WTC11 (cell line): ENCODE data around the gene CA10. TPM values are rescaled to one million over a fixed set of nuclear protein-coding genes. Genes with fewer than 3 reads are reported as not detected.

ENCODE experiments used
- ATAC-seq: fragments of 200-7000 bp; cut with Tn5 transposase; 2 replicates; pipeline ENCODE4 v1.10.0; 2021; ENCODE audit warnings: mild to moderate bottlenecking, moderate library complexity
- CTCF ChIA-PET: fragments of 300-600 bp; sonication (Branson Sonifier 250); formaldehyde crosslinking; loops from one replicate; lab custom pipeline; 2021; ENCODE audit warnings: antibody characterized with exemption; lab: Charles Lee
- POLR2A ChIA-PET: fragments of 350-600 bp; sonication (Branson Sonifier 250); formaldehyde crosslinking; loops from one replicate; lab custom pipeline; 2021; ENCODE audit warnings: antibody characterized with exemption; lab: Charles Lee
- DNase-seq: peaks from one replicate; pipeline ENCODE4 v3.0.0; 2021; ENCODE audit warnings: low spot score
- H3K27ac Mint-ChIP-seq: 2 replicates; pipeline ENCODE4 v1.8.0; 2021; ENCODE audit warnings: mixed read lengths
- H3K27me3 Mint-ChIP-seq: 2 replicates; pipeline ENCODE4 v1.8.0; 2021; ENCODE audit warnings: low read depth, mild to moderate bottlenecking, moderate library complexity, mixed read lengths
- H3K36me3 Mint-ChIP-seq: 2 replicates; pipeline ENCODE4 v1.8.0; 2021; ENCODE audit warnings: mixed read lengths
- H3K4me1 Mint-ChIP-seq: 2 replicates; pipeline ENCODE4 v1.8.0; 2022; ENCODE audit warnings: mixed read lengths
- H3K4me3 Mint-ChIP-seq: 2 replicates; pipeline ENCODE4 v1.8.0; 2021; ENCODE audit warnings: mild to moderate bottlenecking, moderate library complexity, mixed read lengths
- H3K9me3 Mint-ChIP-seq: 2 replicates; pipeline ENCODE4 v1.8.0; 2021; ENCODE audit warnings: mixed read lengths
- AFF4 ChIP-seq: sonication (generic); formaldehyde crosslinking; IDR thresholded peaks from 2 replicates; pipeline ENCODE4 v1.8.1; 2023; ENCODE audit warnings: mild to moderate bottlenecking, missing genetic modification reagents, borderline replicate concordance
- ATF1 ChIP-seq: sonication (generic); formaldehyde crosslinking; IDR thresholded peaks from 2 replicates; pipeline ENCODE4 v1.8.1; 2023; ENCODE audit warnings: mild to moderate bottlenecking, moderate library complexity, missing genetic modification reagents
- ATF2 ChIP-seq: sonication (generic); formaldehyde crosslinking; IDR thresholded peaks from 2 replicates; pipeline ENCODE4 v1.8.1; 2022; ENCODE audit warnings: low read depth, missing genetic modification reagents, borderline replicate concordance
- CDX4 ChIP-seq: fragments of 250-450 bp; sonication (Bioruptor Pico); IDR thresholded peaks from 2 replicates; pipeline ENCODE4 v1.9.0; 2021; ENCODE audit warnings: moderate library complexity, mild to moderate bottlenecking, inconsistent platforms, borderline replicate concordance
- E2F5 ChIP-seq: sonication (generic); formaldehyde crosslinking; IDR thresholded peaks from 2 replicates; pipeline ENCODE4 v1.8.1; 2022; ENCODE audit warnings: mild to moderate bottlenecking, moderate library complexity, missing genetic modification reagents
- EMX1 ChIP-seq: fragments of 250-450 bp; sonication (Bioruptor Pico); IDR thresholded peaks from 2 replicates; pipeline ENCODE4 v1.8.0; 2021; ENCODE audit warnings: mild to moderate bottlenecking
- FOXJ3 ChIP-seq: sonication (generic); formaldehyde crosslinking; IDR thresholded peaks from 2 replicates; pipeline ENCODE4 v1.9.0; 2021; ENCODE audit warnings: missing genetic modification reagents, mild to moderate bottlenecking, borderline replicate concordance
- HMGXB4 ChIP-seq: sonication (generic); formaldehyde crosslinking; IDR thresholded peaks from 2 replicates; pipeline ENCODE4 v1.8.1; 2023; ENCODE audit warnings: mild to moderate bottlenecking, moderate library complexity, missing genetic modification reagents
- IRF2 ChIP-seq: sonication (generic); formaldehyde crosslinking; IDR thresholded peaks from 2 replicates; pipeline ENCODE4 v1.8.0; 2022; ENCODE audit warnings: low read depth, missing genetic modification reagents, borderline replicate concordance
- KAT7 ChIP-seq: sonication (generic); formaldehyde crosslinking; IDR thresholded peaks from 2 replicates; pipeline ENCODE4 v1.8.1; 2023; ENCODE audit warnings: missing genetic modification reagents, mild to moderate bottlenecking, borderline replicate concordance
- PREB ChIP-seq: sonication (generic); formaldehyde crosslinking; IDR thresholded peaks from 2 replicates; pipeline ENCODE4 v1.8.1; 2022; ENCODE audit warnings: mild to moderate bottlenecking, missing genetic modification reagents, moderate library complexity, borderline replicate concordance
- SMAD3 ChIP-seq: sonication (generic); formaldehyde crosslinking; IDR thresholded peaks from 2 replicates; pipeline ENCODE4 v1.8.0; 2022; ENCODE audit warnings: missing genetic modification reagents, mild to moderate bottlenecking, borderline replicate concordance
- USF1 ChIP-seq: sonication (generic); formaldehyde crosslinking; IDR thresholded peaks from 2 replicates; pipeline ENCODE4 v1.8.0; 2022; ENCODE audit warnings: mild to moderate bottlenecking, missing genetic modification reagents
- ZNF281 ChIP-seq: sonication (generic); formaldehyde crosslinking; IDR thresholded peaks from 2 replicates; pipeline ENCODE4 v1.8.0; 2023; ENCODE audit warnings: mild to moderate bottlenecking, missing genetic modification reagents
- ZNF396 ChIP-seq: fragments of 250-450 bp; sonication (Bioruptor Pico); IDR thresholded peaks from 2 replicates; pipeline ENCODE4 v1.8.0; 2021; ENCODE audit warnings: mild to moderate bottlenecking, moderate library complexity, borderline replicate concordance
- ZNF416 ChIP-seq: fragments of 250-450 bp; sonication (Bioruptor Pico); IDR thresholded peaks from 2 replicates; pipeline ENCODE4 v1.9.0; 2021; ENCODE audit warnings: mild to moderate bottlenecking, inconsistent platforms
- ZNF425 ChIP-seq: fragments of 250-450 bp; sonication (Bioruptor Pico); conservative IDR thresholded peaks from 2 replicates; pipeline ENCODE4 v1.9.0; 2021; ENCODE audit warnings: mild to moderate bottlenecking
- ZNF512 ChIP-seq: sonication (generic); formaldehyde crosslinking; IDR thresholded peaks from 2 replicates; pipeline ENCODE4 v1.8.1; 2022; ENCODE audit warnings: missing genetic modification reagents, borderline replicate concordance
- total RNA-seq: library from RNA; stranded (reverse); gene quantifications from 3 replicates; pipeline ENCODE4 v1.2.3, GENCODE V29; 2021

The CA10 gene
- total RNA-seq, 1 experiment from 2014 or later = 0.90 TPM

- TF ChIP-seq ATF2 (CRISPR knock-in tag) (no peak), ZNF512 (CRISPR knock-in tag) (no peak), FOXJ3 (no peak), E2F5 (CRISPR knock-in tag) (no peak), IRF2 (CRISPR knock-in tag) (no peak), KAT7 (CRISPR knock-in tag) (no peak), PREB (no peak), ZNF416 (CRISPR knock-in tag) (no peak), AFF4 (CRISPR knock-in tag) (no peak), CDX4 (no peak), EMX1 (no peak), ZNF281 (CRISPR knock-in tag) (no peak)
Observed at GRCh38 chr17:51746421-51746820, 412.1 kb downstream of the CA10 start (continued).

- ATAC-seq (no peak), DNase-seq (no peak)
- peaks cover 41% of the 10 kb centered on the region for H3K9me3 Mint-ChIP-seq
- peaks cover 18% of the 10 kb centered on the region for H3K4me1 Mint-ChIP-seq
- no peaks in the 10 kb centered on the region for H3K36me3 Mint-ChIP-seq
- CTCF ChIA-PET = interaction anchor here (1.0 to 1.7 kb wide), 3 partner anchors 18 to 285 kb away, joined by 3 to 7 read pairs (median 4); no protein-coding TSS in a partner anchor
- POLR2A ChIA-PET = no interaction called here
- no peak overlapping the region for H3K27ac Mint-ChIP-seq
- no peak overlapping the region for H3K4me3 Mint-ChIP-seq
- no peaks in the 10 kb centered on the region for H3K27me3 Mint-ChIP-seq
- TF ChIP-seq SMAD3 (CRISPR knock-in tag) (no peak), USF1 (CRISPR knock-in tag) (no peak), ZNF416 (CRISPR knock-in tag) (no peak), ZNF425 (CRISPR knock-in tag) (no peak), ZNF396 (CRISPR knock-in tag) (no peak), ATF1 (CRISPR knock-in tag) (no peak), HMGXB4 (CRISPR knock-in tag) (no peak)
Observed at GRCh38 chr17:51745993-51746392, 412.5 kb downstream of the CA10 start.
